ES-I3 (cell line): ENCODE measurements around the gene GAS6.

ENCODE experiments used
- H3K36me3 ChIP-seq: 2 replicates; pipeline ENCODE4 v1.6.1; 2013; ENCODE audit warnings: mild to moderate bottlenecking, low read length, control low read depth, moderate library complexity; ENCODE audit not compliant: insufficient read depth
- H3K4me1 ChIP-seq: 2 replicates; pipeline ENCODE4 v1.6.1; 2013; ENCODE audit warnings: mild to moderate bottlenecking, control low read depth, low read length; ENCODE audit not compliant: insufficient read depth
- H3K9ac ChIP-seq: 2 replicates; pipeline ENCODE4 v1.6.1; 2013; ENCODE audit warnings: low read depth, mild to moderate bottlenecking, low read length, moderate library complexity
- H3K9me3 ChIP-seq: 2 replicates; pipeline ENCODE4 v1.6.1; 2013; ENCODE audit warnings: mild to moderate bottlenecking, low read length, moderate library complexity; ENCODE audit not compliant: control insufficient read depth, insufficient read depth

GAS6 gene

DNA sequence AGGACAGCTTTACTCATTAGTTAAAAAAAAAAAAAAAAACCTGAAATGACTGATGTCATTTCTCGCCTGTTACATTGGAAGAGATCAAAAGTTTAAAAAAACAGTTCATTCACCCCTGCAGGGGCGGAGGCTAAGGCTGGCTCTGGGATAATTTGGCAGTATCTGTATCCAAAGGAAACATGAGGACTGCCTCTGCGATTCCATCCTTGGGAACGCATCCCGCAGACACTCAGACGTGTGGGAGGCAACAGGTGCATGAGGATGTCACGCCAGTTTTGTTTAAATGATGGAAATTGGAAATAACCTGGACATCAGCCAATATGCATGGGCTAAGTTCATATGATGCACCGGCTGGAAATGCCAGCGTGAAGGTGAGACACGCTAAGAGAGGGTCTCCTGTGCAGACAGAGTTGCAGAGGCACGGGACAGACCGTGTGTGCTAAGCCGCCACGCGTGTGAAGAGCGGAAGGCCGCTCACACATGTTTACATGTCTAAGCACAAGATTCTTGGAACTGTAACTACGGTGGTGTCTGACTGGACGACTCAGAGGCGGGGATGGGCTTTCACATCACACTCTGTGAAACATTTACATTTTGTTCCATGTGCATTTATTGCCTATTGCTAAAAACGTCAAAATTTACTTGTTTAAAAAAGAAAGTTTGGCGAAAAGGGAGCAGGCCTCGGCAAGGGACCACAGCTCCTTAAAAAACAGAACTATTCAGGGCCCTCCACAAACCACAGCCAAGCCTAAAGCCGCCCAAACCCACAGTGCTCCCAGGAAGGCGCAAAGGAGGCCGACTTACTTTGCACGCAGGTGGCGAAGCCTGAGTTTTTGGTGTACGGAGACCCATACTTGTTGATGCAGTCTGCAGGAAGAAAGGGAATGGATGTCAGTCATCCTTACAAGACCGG is 17.9 kb downstream of the GAS6 start:
- Histone ChIP-seq H3K4me1 (peaks cover 7% of the 10 kb centered on the region), H3K9ac (no peak overlapping the region), H3K9me3 (no peaks in the 10 kb centered on the region), H3K36me3 (no peaks in the 10 kb centered on the region)

GRCh38 chr13:113845055-113845454 is 18.8 kb downstream of the GAS6 start:
- no peaks in the 10 kb centered on the region for H3K36me3 ChIP-seq
- peaks cover 7% of the 10 kb centered on the region for H3K4me1 ChIP-seq
- H3K9me3 ChIP-seq = no peaks in the 10 kb centered on the region
- no peak overlapping the region for H3K9ac ChIP-seq

DNA sequence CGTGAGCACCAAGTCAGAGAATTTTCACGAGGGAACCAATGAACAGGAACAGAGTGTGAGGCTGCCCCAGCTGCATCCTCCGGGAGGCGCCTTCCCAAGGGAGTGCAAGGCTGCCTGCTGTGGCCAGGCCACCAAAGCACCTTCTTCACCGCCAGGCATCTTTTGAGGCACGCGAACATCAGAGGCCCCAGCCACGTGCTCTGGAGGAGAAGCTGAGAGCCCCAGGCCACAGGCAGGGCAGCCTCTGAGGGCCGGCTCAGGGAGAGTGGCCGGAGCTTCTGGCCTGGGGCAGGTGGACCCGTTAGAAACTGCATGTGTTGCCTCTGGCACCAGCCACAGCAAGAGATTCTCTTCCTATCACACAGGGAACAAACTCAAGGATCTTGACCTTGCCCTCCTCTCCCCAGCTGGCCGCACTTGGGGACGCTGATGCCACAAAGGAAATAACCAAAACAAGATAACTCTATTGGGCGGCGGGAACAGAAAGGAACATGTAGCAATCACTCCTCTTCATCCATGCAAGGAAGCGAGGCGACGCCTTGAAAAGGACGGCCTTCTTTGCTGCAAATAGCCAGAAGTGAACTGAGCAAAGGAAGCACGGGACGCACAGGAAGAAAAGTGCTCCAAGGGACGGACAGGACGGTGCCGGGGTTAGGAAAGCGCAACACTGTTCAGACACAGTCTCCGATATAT is 19.9 kb downstream of the GAS6 start:
- Histone ChIP-seq H3K36me3 (no peaks in the 10 kb centered on the region), H3K4me1 (peaks cover 4% of the 10 kb centered on the region; the same call in 1 of the 2 replicates), H3K9ac (no peak overlapping the region)

GRCh38 chr13:113843063-113843654 is 20.7 kb downstream of the GAS6 start:
- H3K4me1 ChIP-seq = peaks cover 9% of the 10 kb centered on the region; the same call in 1 of the 2 replicates
- H3K36me3 ChIP-seq = no peaks in the 10 kb centered on the region
- H3K9ac ChIP-seq = no peak overlapping the region
- no peaks in the 10 kb centered on the region for H3K9me3 ChIP-seq

More for the DNA sequence above, 19.9 kb downstream of the GAS6 start:
- H3K9me3 ChIP-seq = no peaks in the 10 kb centered on the region

DNA sequence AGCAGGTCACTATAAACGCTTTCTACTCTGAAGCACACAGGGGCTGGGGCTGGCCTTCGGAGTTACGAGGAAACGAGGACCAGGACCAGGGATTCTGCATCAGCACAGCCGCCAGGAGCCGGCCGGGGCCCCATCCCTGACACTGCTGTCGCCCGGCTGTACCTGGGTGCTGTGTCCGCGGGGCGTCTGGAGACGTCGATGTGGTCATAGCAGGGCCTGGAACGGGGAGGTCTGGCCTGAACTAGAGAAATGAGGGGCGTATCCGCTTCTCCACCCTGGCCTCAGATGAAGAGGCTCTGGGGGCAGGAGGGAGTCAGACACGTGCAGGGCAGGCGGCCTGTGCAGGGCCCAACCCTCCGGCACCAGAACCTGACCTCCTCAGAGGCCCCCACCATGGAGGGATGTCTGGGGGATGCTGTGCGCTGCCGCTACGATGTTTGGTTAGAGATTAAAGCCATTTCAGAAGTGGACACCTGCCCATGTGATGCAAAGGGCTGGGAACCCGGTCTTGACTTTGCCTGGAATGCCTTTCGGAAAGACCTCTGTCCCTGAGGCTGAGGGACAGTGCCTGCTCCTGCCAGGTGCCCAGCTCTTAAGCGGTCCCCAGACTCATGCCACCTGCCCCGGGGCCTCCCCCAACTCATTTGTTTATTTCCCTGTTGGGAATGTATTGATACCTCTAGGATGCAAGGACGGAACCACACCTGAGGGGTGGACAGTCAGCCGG is 21.4 kb downstream of the GAS6 start:
- Histone ChIP-seq H3K9me3 (no peaks in the 10 kb centered on the region), H3K9ac (no peak overlapping the region), H3K4me1 (peaks cover 11% of the 10 kb centered on the region; the same call in 1 of the 2 replicates), H3K36me3 (no peaks in the 10 kb centered on the region)

GRCh38 chr13:113841353-113841650 is 22.6 kb downstream of the GAS6 start:
- Histone ChIP-seq H3K9me3 (no peaks in the 10 kb centered on the region), H3K9ac (no peak overlapping the region), H3K4me1 (peaks cover 18% of the 10 kb centered on the region), H3K36me3 (no peaks in the 10 kb centered on the region)

DNA sequence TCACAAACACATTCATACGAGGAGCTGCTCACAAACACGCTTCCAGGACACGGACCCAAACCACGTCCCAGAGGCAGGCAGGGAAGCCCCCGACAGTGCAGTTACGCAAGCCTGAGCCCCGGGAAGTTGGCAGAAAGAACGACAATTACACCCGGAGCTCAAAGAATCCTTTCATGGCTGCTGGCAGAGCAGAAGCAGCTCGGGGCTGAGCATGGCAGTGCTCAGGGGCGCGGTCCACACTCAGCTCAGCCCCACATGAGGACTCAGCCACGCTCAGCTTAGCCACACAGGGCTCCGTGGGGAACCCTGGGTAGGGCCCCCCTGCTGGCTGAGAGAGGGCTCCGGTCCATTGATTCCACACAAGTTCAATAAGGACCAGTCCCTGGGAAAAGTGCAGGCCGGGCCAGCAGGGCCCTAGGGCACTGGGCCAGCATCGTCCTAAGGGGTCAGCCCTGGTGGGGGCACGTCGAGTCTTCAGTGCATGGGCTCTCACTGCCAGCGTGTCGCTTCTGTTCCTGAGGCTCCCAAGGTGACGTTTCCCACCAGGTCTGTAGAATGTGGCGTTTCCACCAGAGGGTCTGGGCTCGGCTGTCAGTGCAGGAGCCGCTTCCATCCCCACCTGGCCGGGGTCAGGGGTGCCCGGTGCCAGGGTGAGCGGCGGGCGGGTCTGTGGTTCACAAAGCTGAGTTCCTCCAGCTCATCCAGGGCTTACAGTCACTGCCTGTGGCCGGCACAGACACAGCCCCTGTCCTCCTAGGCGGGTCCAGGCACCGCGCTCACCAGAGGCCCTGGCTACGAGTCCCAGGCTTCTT is 23.1 kb downstream of the GAS6 start:
- Histone ChIP-seq H3K9ac (no peak overlapping the region), H3K4me1 (peaks cover 18% of the 10 kb centered on the region), H3K9me3 (no peaks in the 10 kb centered on the region), H3K36me3 (no peaks in the 10 kb centered on the region)

DNA sequence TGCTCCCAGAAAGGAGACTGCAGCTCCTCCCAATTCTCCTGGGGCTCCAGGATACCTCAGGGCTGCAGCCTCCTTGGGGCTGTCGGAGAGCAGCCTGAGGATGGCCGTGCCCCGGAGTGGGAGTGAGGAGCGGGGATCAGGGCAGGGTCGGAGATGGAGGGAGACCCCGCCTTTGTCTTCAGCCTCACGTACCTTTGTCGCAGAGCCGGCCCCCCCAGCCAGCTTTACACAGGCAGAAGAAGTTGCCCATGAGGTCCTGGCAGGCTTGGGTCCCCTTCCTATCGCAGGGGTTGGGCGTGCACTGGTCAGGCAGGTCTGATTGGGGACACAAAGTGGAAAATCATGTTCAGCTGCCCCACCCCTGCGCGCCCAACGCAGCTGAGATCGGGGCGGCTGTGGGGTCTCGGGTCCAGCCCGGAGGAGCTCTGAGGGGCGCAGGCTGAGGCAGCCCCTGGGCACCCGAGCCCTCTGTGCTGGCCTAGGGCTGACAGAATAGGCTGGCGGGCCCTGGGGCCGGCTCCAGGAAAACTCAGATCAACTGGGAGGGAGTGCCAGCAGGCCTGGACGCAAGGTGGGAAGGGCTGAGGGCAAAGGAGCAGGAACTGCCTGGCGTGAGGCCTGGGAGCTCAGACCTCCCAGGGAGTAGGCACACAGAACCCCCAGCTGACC is 24.2 kb downstream of the GAS6 start:
- Histone ChIP-seq H3K9ac (no peak overlapping the region), H3K9me3 (no peaks in the 10 kb centered on the region), H3K36me3 (no peaks in the 10 kb centered on the region), H3K4me1 (peaks cover 18% of the 10 kb centered on the region)

DNA sequence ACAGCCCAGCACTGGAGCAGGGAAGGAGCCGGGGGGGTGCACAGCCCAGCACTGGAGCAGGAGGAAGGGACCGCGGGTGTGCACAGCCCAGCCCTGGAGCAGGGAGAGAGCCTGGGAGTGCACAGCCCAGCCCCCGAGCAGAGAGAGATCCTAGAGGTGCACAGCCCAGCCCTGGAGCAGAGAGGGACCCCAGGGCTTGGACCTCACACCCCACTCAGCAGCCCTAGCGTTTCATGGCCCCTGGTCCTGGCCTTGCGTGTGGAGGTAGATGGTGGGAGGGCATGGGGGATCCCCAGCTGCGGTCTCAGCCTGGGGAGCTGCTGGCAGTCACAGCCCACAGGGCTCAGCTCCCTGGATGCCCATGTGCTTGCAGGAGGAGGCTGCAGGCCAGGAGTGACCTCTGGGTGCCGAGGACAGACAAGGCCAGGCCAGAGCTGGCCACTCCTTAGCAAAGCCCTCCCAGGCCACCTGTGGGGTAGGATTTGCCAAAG is 25.1 kb downstream of the GAS6 start:
- H3K4me1 ChIP-seq = peaks cover 18% of the 10 kb centered on the region
- H3K9ac ChIP-seq = no peak overlapping the region
- H3K9me3 ChIP-seq = no peaks in the 10 kb centered on the region
- no peaks in the 10 kb centered on the region for H3K36me3 ChIP-seq

DNA sequence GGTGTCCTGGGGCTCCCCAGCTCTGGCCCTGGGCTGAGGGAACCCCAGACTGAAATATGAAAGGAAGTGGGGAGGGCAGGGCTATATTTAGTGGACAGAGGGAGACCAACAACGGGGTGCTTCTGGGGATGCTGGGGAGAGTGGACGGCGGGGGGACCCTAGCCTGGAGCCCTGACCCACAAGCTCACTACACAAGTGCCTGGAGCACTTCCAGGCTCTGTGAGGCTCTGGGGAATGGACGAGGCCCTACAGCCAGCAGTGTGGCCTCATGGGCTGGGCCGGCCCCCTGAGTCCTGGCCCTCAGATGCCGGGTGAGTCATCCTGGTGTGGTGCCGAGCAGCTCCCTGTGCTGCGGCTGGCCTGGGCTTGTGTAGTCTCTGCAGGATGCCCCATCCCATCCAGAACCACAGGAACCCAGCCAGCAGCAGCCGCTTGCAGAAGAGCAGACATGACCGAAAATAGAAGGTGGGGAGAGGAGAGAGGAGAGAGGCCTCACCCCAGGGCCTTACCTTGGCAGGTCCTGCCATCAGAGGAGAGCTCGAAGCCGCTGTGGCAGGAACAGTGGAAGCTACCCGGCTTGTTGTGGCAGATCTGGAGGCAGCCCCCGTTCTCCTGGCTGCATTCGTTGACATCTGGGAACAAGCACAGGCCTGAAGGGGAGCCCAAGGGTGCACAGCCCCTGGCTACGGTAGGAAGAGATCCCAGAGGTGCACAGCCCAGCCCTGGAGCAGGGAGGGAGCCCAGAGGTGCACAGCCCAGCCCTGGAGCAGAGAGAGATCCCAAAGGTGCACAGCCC is 26.1 kb downstream of the GAS6 start:
- Histone ChIP-seq H3K9me3 (no peaks in the 10 kb centered on the region), H3K4me1 (peaks cover 18% of the 10 kb centered on the region), H3K36me3 (no peaks in the 10 kb centered on the region), H3K9ac (no peak overlapping the region)

- H3K9me3 ChIP-seq = no peaks in the 10 kb centered on the region
- no peak overlapping the region for H3K9ac ChIP-seq
- H3K4me1 ChIP-seq = peaks cover 18% of the 10 kb centered on the region
- H3K36me3 ChIP-seq = no peaks in the 10 kb centered on the region
Observed at GRCh38 chr13:113836768-113837559, 26.9 kb downstream of the GAS6 start.
